Measurements from ENCODE around the gene SUFU. TPM values are rescaled to one million over a fixed set of nuclear protein-coding genes. Genes with fewer than 3 reads are reported as not detected.

Gene SUFU
- total and polyA plus RNA-seq, 2 of the 13 experiments (the other 11 are each of a cell fraction or from before 2014, with no cell fraction given), result 2.9 to 5.5 TPM

- TF ChIP-seq IRX3 (CRISPR knock-in tag; IDR thresholded peaks at IDR 0.05; ENCODE audit: borderline replicate concordance, low read depth) (peak; percentile 70; the same call in 1 of the 2 replicates), GATA4 (IDR thresholded peaks at IDR 0.05; ENCODE audit: borderline replicate concordance, low read depth) (peak; percentile 74; the same call in 1 of the 2 replicates), ZNF615 (CRISPR knock-in tag; IDR thresholded peaks at IDR 0.05; ENCODE audit: borderline replicate concordance) (no peak), ZNF720 (CRISPR knock-in tag; IDR thresholded peaks at IDR 0.05) (no peak), ZNF790 (CRISPR knock-in tag; IDR thresholded peaks at IDR 0.05; ENCODE audit: borderline replicate concordance) (no peak), ZNF282 (IDR thresholded peaks at IDR 0.05; ENCODE audit: partially characterized antibody) (no peak), ZMAT3 (CRISPR knock-in tag; conservative IDR thresholded peaks at IDR 0.05) (no peak), ZHX1 (CRISPR knock-in tag; IDR thresholded peaks at IDR 0.05; ENCODE audit: low read depth) (no peak), MAFF (IDR thresholded peaks at IDR 0.05; ENCODE audit: low read depth, low read length) (no peak), ATF1 (CRISPR knock-in tag; IDR thresholded peaks at IDR 0.05) (0 out of 2 replicates have a peak, but pooled peaks have one; percentile 49), SUZ12 (IDR thresholded peaks at IDR 0.05; ENCODE audit: low read depth, low read length) (no peak), TEAD3 (CRISPR knock-in tag; optimal IDR thresholded peaks at IDR 0.05; ENCODE audit: borderline replicate concordance) (peak; percentile 60), ZNF281 (CRISPR knock-in tag; IDR thresholded peaks at IDR 0.05; ENCODE audit: borderline replicate concordance) (no peak), HOXA5 (CRISPR knock-in tag; IDR thresholded peaks at IDR 0.05) (peak; percentile 80), CEBPG (CRISPR knock-in tag; IDR thresholded peaks at IDR 0.05) (0 out of 2 replicates have a peak, but pooled peaks have one; percentile 1), ZNF782 (CRISPR knock-in tag; IDR thresholded peaks at IDR 0.05; ENCODE audit: borderline replicate concordance) (no peak; the same call in 1 of the 2 replicates), BRCA1 (CRISPR knock-in tag; IDR thresholded peaks at IDR 0.05) (0 out of 2 replicates have a peak, but pooled peaks have one; percentile 59), ZNF101 (CRISPR knock-in tag; IDR thresholded peaks at IDR 0.05; ENCODE audit: borderline replicate concordance, low read depth) (no peak), MTA3 (CRISPR knock-in tag; IDR thresholded peaks at IDR 0.05) (no peak), ADNP (CRISPR knock-in tag; IDR thresholded peaks at IDR 0.05) (no peak), ZNF280B (CRISPR knock-in tag; IDR thresholded peaks at IDR 0.05; ENCODE audit: borderline replicate concordance) (0 out of 2 replicates have a peak, but pooled peaks have one; percentile 44), PPARG (CRISPR knock-in tag; conservative IDR thresholded peaks at IDR 0.05) (peak; percentile 86), BATF2 (CRISPR knock-in tag; IDR thresholded peaks at IDR 0.05) (no peak)
Observed at GRCh38 chr10:102599565-102600327, 96.0 kb downstream of the SUFU start (continued).

Data from HepG2 (cell line).